ENCODE data around the gene ETV7.
A peak's percentile ranks its signal among the peaks of the same experiment; 100 is the strongest.
"Not testable (repeated sequence)": the region's sequence is repeated elsewhere in the genome, so short reads cannot be mapped to it uniquely, and the experiment has no call there.

ETV7 gene

GRCh38 chr6:36362551-36363370, 24.7 kb downstream of the ETV7 start:
- peak; percentile 44 for DNase-seq

GRCh38 chr6:36361071-36361470, 26.4 kb downstream of the ETV7 start:
- no peak for DNase-seq

GRCh38 chr6:36360241-36361054, 27.0 kb downstream of the ETV7 start:
- DNase-seq, result peak; percentile 92

- peak; percentile 57 for DNase-seq
Measured at GRCh38 chr6:36358226-36358915, 29.1 kb downstream of the ETV7 start.

GRCh38 chr6:36357872-36358225, 29.6 kb downstream of the ETV7 start:
- DNase-seq, result peak; percentile 51

GRCh38 chr6:36355819-36356218, 31.6 kb downstream of the ETV7 start:
- DNase-seq, result peak; percentile 68

- DNase-seq, result no peak
Measured at GRCh38 chr6:36353411-36353915, 34.0 kb downstream of the ETV7 start.

- DNase-seq, result no peak
Measured at GRCh38 chr6:36352477-36353157, 34.9 kb downstream of the ETV7 start.

- DNase-seq, result peak; percentile 87
Measured at GRCh38 chr6:36350681-36351571, 36.5 kb downstream of the ETV7 start.

GRCh38 chr6:36350082-36350481, 37.4 kb downstream of the ETV7 start:
- no peak for DNase-seq

GRCh38 chr6:36349240-36349639, 38.2 kb downstream of the ETV7 start:
- peak; percentile 28 for DNase-seq

- DNase-seq, result peak; percentile 93
Measured at GRCh38 chr6:36347621-36348020, 39.8 kb downstream of the ETV7 start.

- DNase-seq, result no peak
Measured at GRCh38 chr6:36346486-36347273, 40.8 kb downstream of the ETV7 start.

- peak; percentile 48 for DNase-seq
Measured at GRCh38 chr6:36345681-36346466, 41.6 kb downstream of the ETV7 start.

GRCh38 chr6:36343109-36343680, 44.3 kb downstream of the ETV7 start:
- peak; percentile 28 for DNase-seq

- peak; percentile 85 for DNase-seq
Measured at GRCh38 chr6:36340618-36341454, 46.6 kb downstream of the ETV7 start.

GRCh38 chr6:36340306-36340617, 47.2 kb downstream of the ETV7 start:
- DNase-seq, result no peak

GRCh38 chr6:36339146-36339545, 48.3 kb downstream of the ETV7 start:
- no peak for DNase-seq

GRCh38 chr6:36338223-36338622, 49.2 kb downstream of the ETV7 start:
- DNase-seq, result not testable (repeated sequence)

Data from hematopoietic multipotent progenitor cell treated with erythropoietin and hydrocortisone succinate and interleukin-3 and kit ligand, for 4 days (in vitro differentiated cells).